Mammary epithelial cell (primary cell): ENCODE measurements around the gene PRICKLE3.

Experiments
- EZH2 ChIP-seq: IDR thresholded peaks from 2 replicates; pipeline ENCODE4 v1.6.1; 2012; ENCODE audit warnings: low read length, inconsistent platforms, borderline replicate concordance
- TF ChIP-seq, protein P1 (sequence below), 2 donors: IDR thresholded peaks in 1 of 2; conservative IDR thresholded peaks in 1 of 2; 2 replicates each; pipeline ENCODE4 v1.5.1; 2011 to 2012; ENCODE audit warnings: inconsistent platforms in 2 of 2, low read length in 2 of 2, mild to moderate bottlenecking in 2 of 2, control low read depth in 1 of 2, low read depth in 1 of 2; ENCODE audit not compliant: insufficient read depth in 1 of 2; ENCODE audit errors: extremely low read depth in 1 of 2

GRCh38 chrX:49171752-49172279 is 14.4 kb downstream of the PRICKLE3 start, which contains the start of gene PLP2:
- TF ChIP-seq, protein P1, sequence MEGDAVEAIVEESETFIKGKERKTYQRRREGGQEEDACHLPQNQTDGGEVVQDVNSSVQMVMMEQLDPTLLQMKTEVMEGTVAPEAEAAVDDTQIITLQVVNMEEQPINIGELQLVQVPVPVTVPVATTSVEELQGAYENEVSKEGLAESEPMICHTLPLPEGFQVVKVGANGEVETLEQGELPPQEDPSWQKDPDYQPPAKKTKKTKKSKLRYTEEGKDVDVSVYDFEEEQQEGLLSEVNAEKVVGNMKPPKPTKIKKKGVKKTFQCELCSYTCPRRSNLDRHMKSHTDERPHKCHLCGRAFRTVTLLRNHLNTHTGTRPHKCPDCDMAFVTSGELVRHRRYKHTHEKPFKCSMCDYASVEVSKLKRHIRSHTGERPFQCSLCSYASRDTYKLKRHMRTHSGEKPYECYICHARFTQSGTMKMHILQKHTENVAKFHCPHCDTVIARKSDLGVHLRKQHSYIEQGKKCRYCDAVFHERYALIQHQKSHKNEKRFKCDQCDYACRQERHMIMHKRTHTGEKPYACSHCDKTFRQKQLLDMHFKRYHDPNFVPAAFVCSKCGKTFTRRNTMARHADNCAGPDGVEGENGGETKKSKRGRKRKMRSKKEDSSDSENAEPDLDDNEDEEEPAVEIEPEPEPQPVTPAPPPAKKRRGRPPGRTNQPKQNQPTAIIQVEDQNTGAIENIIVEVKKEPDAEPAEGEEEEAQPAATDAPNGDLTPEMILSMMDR (conservative IDR thresholded peaks at IDR 0.05 in 1 of 2, IDR thresholded peaks at IDR 0.05 in 1 of 2; ENCODE audit: extremely low read depth in 1 of 2, insufficient read depth in 1 of 2, low read depth in 1 of 2, low read length in 2 of 2) = no peak
- TF ChIP-seq EZH2 = no peak
